SK-N-SH treated with all-trans-retinoic acid at 6 μM for 48 hours (cell line): Measurements from ENCODE around the gene ZBED4.

Experiments
- ATAC-seq: fragments of 200-7000 bp; cut with Tn5 transposase; 3 replicates; pipeline ENCODE4 v1.9.1; 2020; ENCODE audit warnings: mild to moderate bottlenecking, moderate library complexity
- ARNTL ChIP-seq: fragments of 450-650 bp; formaldehyde crosslinking; IDR thresholded peaks from 2 replicates; pipeline ENCODE4 v1.5.0; 2020; ENCODE audit warnings: low read depth, mild to moderate bottlenecking, moderate library complexity, borderline replicate concordance
- BACH2 ChIP-seq: fragments of 250-450 bp; sonication (Bioruptor Pico); IDR thresholded peaks from 2 replicates; pipeline ENCODE4 v1.9.0; 2021; ENCODE audit warnings: mild to moderate bottlenecking, borderline replicate concordance
- CREB5 ChIP-seq: fragments of 250-450 bp; sonication (Bioruptor Pico); IDR thresholded peaks from 2 replicates; pipeline ENCODE4 v1.5.1; 2020; ENCODE audit warnings: low read depth, mild to moderate bottlenecking, moderate library complexity
- CSRNP3 ChIP-seq: fragments of 250-450 bp; sonication (Bioruptor Pico); IDR thresholded peaks from 2 replicates; pipeline ENCODE4 v1.5.1; 2021; ENCODE audit warnings: mild to moderate bottlenecking, moderate library complexity
- ESRRG ChIP-seq: fragments of 250-450 bp; sonication (Bioruptor Pico); IDR thresholded peaks from 2 replicates; pipeline ENCODE4 v1.6.1; 2021; ENCODE audit warnings: mild to moderate bottlenecking
- ISL1 ChIP-seq: fragments of 250-450 bp; sonication (Bioruptor Pico); IDR thresholded peaks from 2 replicates; pipeline ENCODE4 v2.1.2; 2022; ENCODE audit warnings: mild to moderate bottlenecking, moderate library complexity
- OSR1 ChIP-seq: fragments of 250-450 bp; sonication (Bioruptor Pico); IDR thresholded peaks from 2 replicates; pipeline ENCODE4 v1.8.0; 2022; ENCODE audit warnings: moderate library complexity, mild to moderate bottlenecking, inconsistent platforms
- POU6F1 ChIP-seq: fragments of 250-450 bp; sonication (Bioruptor Pico); IDR thresholded peaks from 2 replicates; pipeline ENCODE4 v1.8.0; 2021; ENCODE audit warnings: low read depth, mild to moderate bottlenecking, moderate library complexity, borderline replicate concordance
- SNAI2 ChIP-seq: fragments of 250-450 bp; sonication (Bioruptor Pico); IDR thresholded peaks from 2 replicates; pipeline ENCODE4 v1.5.0; 2020; ENCODE audit warnings: mild to moderate bottlenecking, moderate library complexity
- TOX ChIP-seq: fragments of 250-450 bp; sonication (Bioruptor Pico); IDR thresholded peaks from 2 replicates; pipeline ENCODE4 v1.8.0; 2021; ENCODE audit warnings: mild to moderate bottlenecking, moderate library complexity, borderline replicate concordance
- TSHZ2 ChIP-seq: fragments of 250-450 bp; sonication (Bioruptor Pico); IDR thresholded peaks from 2 replicates; pipeline ENCODE4 v1.5.0; 2020; ENCODE audit warnings: mild to moderate bottlenecking, moderate library complexity
- ZC3H10 ChIP-seq: fragments of 250-450 bp; sonication (Bioruptor Pico); IDR thresholded peaks from 2 replicates; pipeline ENCODE4 v1.5.1; 2021; ENCODE audit warnings: mild to moderate bottlenecking, moderate library complexity
- ZFP30 ChIP-seq: fragments of 450-650 bp; formaldehyde crosslinking; IDR thresholded peaks from 2 replicates; pipeline ENCODE4 v1.5.0; 2022; ENCODE audit warnings: mild to moderate bottlenecking, moderate library complexity
- ZNF565 ChIP-seq: fragments of 450-650 bp; formaldehyde crosslinking; conservative IDR thresholded peaks from 2 replicates; pipeline ENCODE4 v1.5.0; 2020; ENCODE audit warnings: low read depth, mild to moderate bottlenecking, moderate library complexity
- ZNF70 ChIP-seq: fragments of 450-650 bp; formaldehyde crosslinking; IDR thresholded peaks from 2 replicates; pipeline ENCODE4 v1.5.0; 2020; ENCODE audit warnings: mild to moderate bottlenecking, moderate library complexity
- ZNF8 ChIP-seq: fragments of 450-650 bp; formaldehyde crosslinking; IDR thresholded peaks from 2 replicates; pipeline ENCODE4 v1.5.0; 2020; ENCODE audit warnings: mild to moderate bottlenecking, moderate library complexity

ZBED4 gene

GRCh38 chr22:49913446-49913845 is 59.8 kb downstream of the ZBED4 start:
- TF ChIP-seq ARNTL (CRISPR knock-in tag) (no peak), TOX (no peak)
- no peak for ATAC-seq

GRCh38 chr22:49914256-49914655 is 60.6 kb downstream of the ZBED4 start:
- TF ChIP-seq CREB5 (CRISPR knock-in tag) (no peak), ZNF8 (CRISPR knock-in tag) (no peak), TSHZ2 (CRISPR knock-in tag) (no peak), ZNF70 (CRISPR knock-in tag) (no peak), ZNF565 (no peak), ZC3H10 (no peak), ARNTL (CRISPR knock-in tag) (no peak)
- TF ChIP-seq, all 23 proteins: peak for 0
- no peak for ATAC-seq

GRCh38 chr22:49915610-49916009 is 62.0 kb downstream of the ZBED4 start:
- TF ChIP-seq ESRRG (CRISPR knock-in tag) (no peak), BACH2 (CRISPR knock-in tag) (no peak), ISL1 (CRISPR knock-in tag) (no peak), SNAI2 (no peak), POU6F1 (CRISPR knock-in tag) (no peak), TOX (no peak), OSR1 (CRISPR knock-in tag) (no peak), ZFP30 (no peak), ZNF8 (CRISPR knock-in tag) (no peak), CSRNP3 (no peak)
- ATAC-seq: no peak

- ATAC-seq: no peak
- TF ChIP-seq ISL1 (CRISPR knock-in tag): no peak
- TF ChIP-seq ESRRG (CRISPR knock-in tag): no peak
- TF ChIP-seq SNAI2: no peak
- TF ChIP-seq TSHZ2 (CRISPR knock-in tag): no peak
- no peak for TF ChIP-seq TOX
Measured at GRCh38 chr22:49916831-49917230, 63.2 kb downstream of the ZBED4 start.
